PFSK-1 (cell line): ENCODE data around the gene SORBS2.

Experiments
- FOXP2 ChIP-seq: optimal IDR thresholded peaks from 2 replicates; pipeline ENCODE3; 2011; ENCODE audit warnings: borderline replicate concordance, control low read depth, inconsistent platforms; ENCODE audit not compliant: insufficient read depth; ENCODE audit errors: extremely low read length, extremely low read depth
- POLR2AphosphoS5 ChIP-seq: IDR thresholded peaks from 2 replicates; pipeline ENCODE4 v1.6.1; 2012; ENCODE audit warnings: low read depth, mild to moderate bottlenecking, control low read depth, low read length, moderate library complexity
- SIN3A ChIP-seq: IDR thresholded peaks from 2 replicates; pipeline ENCODE4 v1.6.1; 2012; ENCODE audit warnings: mild to moderate bottlenecking, low read length, moderate library complexity, borderline replicate concordance; ENCODE audit not compliant: insufficient read depth
- TAF1 ChIP-seq: IDR thresholded peaks from 2 replicates; pipeline ENCODE4 v1.6.1; 2012; ENCODE audit warnings: low read length, control low read depth, borderline replicate concordance; ENCODE audit not compliant: insufficient read depth
- TF ChIP-seq, protein P1 (sequence below), 2 experiments: IDR thresholded peaks; 2 replicates each; pipeline versions ENCODE4 v1.6.1 to v1.8.0; 2011 to 2012; ENCODE audit warnings: low read depth in 2 of 2, low read length in 2 of 2, control low read depth in 1 of 2, inconsistent platforms in 1 of 2, mild to moderate bottlenecking in 1 of 2, moderate library complexity in 1 of 2; ENCODE audit not compliant: insufficient read depth in 1 of 2

The SORBS2 gene

GRCh38 chr4:185683222-185683621, 128.8 kb downstream of the SORBS2 start:
- no peak for TF ChIP-seq TAF1
- TF ChIP-seq, protein P1, sequence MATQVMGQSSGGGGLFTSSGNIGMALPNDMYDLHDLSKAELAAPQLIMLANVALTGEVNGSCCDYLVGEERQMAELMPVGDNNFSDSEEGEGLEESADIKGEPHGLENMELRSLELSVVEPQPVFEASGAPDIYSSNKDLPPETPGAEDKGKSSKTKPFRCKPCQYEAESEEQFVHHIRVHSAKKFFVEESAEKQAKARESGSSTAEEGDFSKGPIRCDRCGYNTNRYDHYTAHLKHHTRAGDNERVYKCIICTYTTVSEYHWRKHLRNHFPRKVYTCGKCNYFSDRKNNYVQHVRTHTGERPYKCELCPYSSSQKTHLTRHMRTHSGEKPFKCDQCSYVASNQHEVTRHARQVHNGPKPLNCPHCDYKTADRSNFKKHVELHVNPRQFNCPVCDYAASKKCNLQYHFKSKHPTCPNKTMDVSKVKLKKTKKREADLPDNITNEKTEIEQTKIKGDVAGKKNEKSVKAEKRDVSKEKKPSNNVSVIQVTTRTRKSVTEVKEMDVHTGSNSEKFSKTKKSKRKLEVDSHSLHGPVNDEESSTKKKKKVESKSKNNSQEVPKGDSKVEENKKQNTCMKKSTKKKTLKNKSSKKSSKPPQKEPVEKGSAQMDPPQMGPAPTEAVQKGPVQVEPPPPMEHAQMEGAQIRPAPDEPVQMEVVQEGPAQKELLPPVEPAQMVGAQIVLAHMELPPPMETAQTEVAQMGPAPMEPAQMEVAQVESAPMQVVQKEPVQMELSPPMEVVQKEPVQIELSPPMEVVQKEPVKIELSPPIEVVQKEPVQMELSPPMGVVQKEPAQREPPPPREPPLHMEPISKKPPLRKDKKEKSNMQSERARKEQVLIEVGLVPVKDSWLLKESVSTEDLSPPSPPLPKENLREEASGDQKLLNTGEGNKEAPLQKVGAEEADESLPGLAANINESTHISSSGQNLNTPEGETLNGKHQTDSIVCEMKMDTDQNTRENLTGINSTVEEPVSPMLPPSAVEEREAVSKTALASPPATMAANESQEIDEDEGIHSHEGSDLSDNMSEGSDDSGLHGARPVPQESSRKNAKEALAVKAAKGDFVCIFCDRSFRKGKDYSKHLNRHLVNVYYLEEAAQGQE (IDR thresholded peaks at IDR 0.05; ENCODE audit: insufficient read depth in 1 of 2, low read depth in 2 of 2, low read length in 2 of 2) = no peak
- TF ChIP-seq SIN3A = no peak
- TF ChIP-seq POLR2AphosphoS5 = no peak
- no peak for TF ChIP-seq FOXP2

GRCh38 chr4:185682236-185682635, 129.8 kb downstream of the SORBS2 start:
- no peak for TF ChIP-seq SIN3A
- no peak for TF ChIP-seq TAF1
- no peak for TF ChIP-seq FOXP2
- TF ChIP-seq POLR2AphosphoS5 = no peak
- TF ChIP-seq, protein P1 (IDR thresholded peaks at IDR 0.05; ENCODE audit: insufficient read depth in 1 of 2, low read depth in 2 of 2, low read length in 2 of 2) = no peak

DNA sequence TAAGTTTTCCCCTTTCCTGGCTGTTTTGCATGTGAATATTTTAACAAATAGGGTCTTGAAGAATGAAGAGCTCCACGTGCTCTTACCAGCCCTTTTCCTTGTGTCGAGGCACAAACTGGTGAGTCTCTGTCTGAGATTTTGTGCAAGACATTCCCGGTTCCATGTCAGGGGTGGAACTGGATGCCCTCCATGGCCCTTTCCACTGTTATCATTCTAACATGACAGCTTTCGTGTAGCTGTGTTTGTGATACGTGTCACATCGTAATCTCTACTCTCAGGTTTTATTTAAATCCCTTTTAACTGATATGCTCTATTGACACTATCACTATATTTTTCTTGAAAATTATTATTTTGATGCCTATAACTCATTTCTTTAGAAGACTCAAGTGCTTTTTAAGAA, 130.4 kb downstream of the SORBS2 start:
- TF ChIP-seq, protein P1 (IDR thresholded peaks at IDR 0.05; ENCODE audit: insufficient read depth in 1 of 2, low read depth in 2 of 2, low read length in 2 of 2) = no peak
- TF ChIP-seq FOXP2 = no peak
- no peak for TF ChIP-seq TAF1
- no peak for TF ChIP-seq POLR2AphosphoS5
- no peak for TF ChIP-seq SIN3A

DNA sequence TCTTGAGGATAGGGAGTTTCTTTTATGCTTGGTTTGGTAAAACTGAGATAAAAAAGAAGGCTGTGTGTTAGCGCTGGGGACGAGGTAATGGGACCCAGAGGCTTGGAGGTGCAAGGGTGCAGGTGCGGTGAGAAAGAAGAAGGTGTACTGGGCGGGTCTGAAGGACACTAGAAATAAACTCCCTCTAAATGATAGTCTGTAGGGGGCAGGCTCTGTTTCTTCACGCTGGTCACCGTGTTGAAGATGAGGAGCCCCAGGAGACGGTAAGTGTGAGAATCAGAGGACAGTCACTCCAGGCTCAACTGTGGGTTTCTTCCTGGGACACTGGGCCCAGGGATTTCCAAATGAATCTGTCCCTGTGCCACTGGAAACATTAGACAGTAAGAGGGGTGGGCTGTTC, 131.4 kb downstream of the SORBS2 start:
- no peak for TF ChIP-seq POLR2AphosphoS5
- TF ChIP-seq FOXP2 = no peak
- no peak for TF ChIP-seq SIN3A
- no peak for TF ChIP-seq TAF1
- TF ChIP-seq, protein P1 (IDR thresholded peaks at IDR 0.05; ENCODE audit: insufficient read depth in 1 of 2, low read depth in 2 of 2, low read length in 2 of 2) = no peak

- TF ChIP-seq FOXP2 (no peak), TAF1 (no peak), POLR2AphosphoS5 (no peak), SIN3A (no peak)
- TF ChIP-seq, protein P1 (IDR thresholded peaks at IDR 0.05; ENCODE audit: insufficient read depth in 1 of 2, low read depth in 2 of 2, low read length in 2 of 2) = no peak
Measured at GRCh38 chr4:185679523-185679922, 132.5 kb downstream of the SORBS2 start.
